Kidney epithelial cell (primary cell): ENCODE measurements around the gene MTAP. TPM values are rescaled to one million over a fixed set of nuclear protein-coding genes. Genes with fewer than 3 reads are reported as not detected.

Experiments used
- DNase-seq: peaks from one replicate; pipeline ENCODE4 v3.0.0-alpha.2; 2010; ENCODE audit warnings: low read depth
- H3K27me3 ChIP-seq: 2 replicates; pipeline ENCODE4 v1.6.0; 2011; ENCODE audit warnings: low read length; ENCODE audit not compliant: control insufficient read depth, insufficient read depth
- H3K36me3 ChIP-seq: 2 replicates; pipeline ENCODE4 v1.5.1; 2011; ENCODE audit warnings: low read length; ENCODE audit not compliant: control insufficient read depth, insufficient read depth
- H3K4me3 ChIP-seq: 2 replicates; pipeline ENCODE4 v1.5.1; 2011; ENCODE audit warnings: low read depth, mild to moderate bottlenecking, control low read depth, low read length
- CTCF ChIP-seq: IDR thresholded peaks from 2 replicates; pipeline ENCODE4 v1.5.1; 2011; ENCODE audit warnings: mild to moderate bottlenecking, moderate library complexity, low read length, control low read depth, inconsistent platforms; ENCODE audit not compliant: insufficient read depth, poor library complexity, severe bottlenecking
- total RNA-seq: library from RNA; depleted of rRNA; stranded (reverse); fragments of >200 nt; gene quantifications from 2 replicates; pipeline ENCODE4 v1.2.3, GENCODE V29; 2015

MTAP gene
- total RNA-seq, 1 donor from 2014 or later: 35.1 TPM

GRCh38 chr9:21871256-21871975, 69.0 kb downstream of the MTAP start:
- Histone ChIP-seq H3K36me3 (no peaks in the 10 kb centered on the region), H3K27me3 (no peaks in the 10 kb centered on the region), H3K4me3 (no peak overlapping the region)
- DNase-seq: no peak
- no peak for TF ChIP-seq CTCF

- no peak for DNase-seq
- TF ChIP-seq CTCF: no peak
- Histone ChIP-seq H3K27me3 (no peaks in the 10 kb centered on the region), H3K4me3 (no peak overlapping the region), H3K36me3 (no peaks in the 10 kb centered on the region)
These were observed 70.3 kb downstream of the MTAP start for GRCh38 chr9:21872696-21873095.

GRCh38 chr9:21873540-21874221, 71.2 kb downstream of the MTAP start:
- TF ChIP-seq CTCF: no peak
- Histone ChIP-seq H3K4me3 (no peak overlapping the region), H3K27me3 (no peaks in the 10 kb centered on the region), H3K36me3 (no peaks in the 10 kb centered on the region)
- DNase-seq: peak; percentile 34

- Histone ChIP-seq H3K27me3 (no peaks in the 10 kb centered on the region), H3K36me3 (no peaks in the 10 kb centered on the region), H3K4me3 (no peak overlapping the region)
- TF ChIP-seq CTCF: no peak
- DNase-seq: no peak
These were observed 73.5 kb downstream of the MTAP start for GRCh38 chr9:21875893-21876292.

GRCh38 chr9:21883642-21884041, 81.2 kb downstream of the MTAP start:
- no peak overlapping the region for H3K4me3 ChIP-seq
- TF ChIP-seq CTCF: no peak
- H3K27me3 ChIP-seq: no peaks in the 10 kb centered on the region
- DNase-seq: no peak
- H3K36me3 ChIP-seq: no peaks in the 10 kb centered on the region
